A549 (cell line): ENCODE measurements around the gene ATXN1L. TPM values are rescaled to one million over a fixed set of nuclear protein-coding genes. Genes with fewer than 3 reads are reported as not detected.

ENCODE experiments used
- ATAC-seq, 2 experiments: fragments of 200-7000 bp in 1 of 2; fragments of >200 bp in 1 of 2; cut with Nextera tagmentation in 1 of 2; cut with Tn5 transposase in 1 of 2; 3 replicates each; pipeline versions ENCODE4 v1.8.0 to v1.9.1; 2018 to 2020; ENCODE audit warnings: mild to moderate bottlenecking in 1 of 2, moderate library complexity in 1 of 2
- CTCF ChIA-PET: fragments of 300-600 bp; sonication (Branson Sonifier 250); formaldehyde crosslinking; extraction: SDS; loops from one replicate; lab custom pipeline; 2021; ENCODE audit warnings: antibody characterized with exemption, inconsistent platforms; lab: Yijun Ruan, JAX
- POLR2A ChIA-PET: fragments of 350-600 bp; formaldehyde crosslinking; extraction: SDS; loops from one replicate; lab custom pipeline; 2021; ENCODE audit warnings: antibody characterized with exemption, inconsistent platforms; lab: Yijun Ruan, JAX
- DNase-seq, 2 experiments: peaks; one replicate each; pipeline versions ENCODE4 v3.0.0 to v3.0.0-alpha.2; 2011 to 2016; ENCODE audit warnings: low read depth in 1 of 2, low spot score in 1 of 2
- FAIRE-seq: peaks from 2 replicates; lab custom pipeline; 2011; peaks lifted over from hg19 to GRCh38; lab: Jason Lieb, UNC
- H3K27ac ChIP-seq, 2 experiments: fragments of >200 bp; sonication (Bioruptor Twin); formaldehyde crosslinking; 3 replicates each; pipeline ENCODE4 v1.5.1; 2016 to 2017
- H3K4me1 ChIP-seq: fragments of >200 bp; sonication (Bioruptor Twin); formaldehyde crosslinking; 3 replicates; pipeline ENCODE4 v1.6.1; 2016
- H3K4me2 ChIP-seq: fragments of >200 bp; sonication (Bioruptor Twin); formaldehyde crosslinking; 3 replicates; pipeline ENCODE4 v1.6.1; 2016
- H3K4me3 ChIP-seq: fragments of >200 bp; sonication (Bioruptor Twin); formaldehyde crosslinking; 3 replicates; pipeline ENCODE4 v1.5.1; 2016
- H3K9me3 ChIP-seq: fragments of >200 bp; sonication (Bioruptor Twin); formaldehyde crosslinking; 3 replicates; pipeline ENCODE4 v1.6.1; 2016
- BHLHE40 ChIP-seq: IDR thresholded peaks from 2 replicates; pipeline ENCODE4 v1.6.1; 2012; ENCODE audit warnings: low read depth, low read length, inconsistent platforms
- CBX8 ChIP-seq: fragments of 200-600 bp; sonication (generic); IDR thresholded peaks from 2 replicates; pipeline ENCODE4 v1.6.1; 2016
- CEBPB ChIP-seq, 2 experiments: fragments of >200 bp in 1 of 2; sonication (Bioruptor Twin) in 1 of 2; formaldehyde crosslinking in 1 of 2; IDR thresholded peaks; 2 replicates each; pipeline ENCODE4 v1.6.1; 2012 to 2016
- CHD2 ChIP-seq: fragments of 150-350 bp; IDR thresholded peaks from 2 replicates; pipeline ENCODE4 v1.6.1; 2014; ENCODE audit warnings: low read length; ENCODE audit not compliant: partially characterized antibody
- CHD4 ChIP-seq: fragments of 200-600 bp; sonication (generic); IDR thresholded peaks from 2 replicates; pipeline ENCODE4 v1.6.1; 2016; ENCODE audit warnings: antibody characterized with exemption, mild to moderate bottlenecking, borderline replicate concordance
- EHF ChIP-seq: fragments of 250-450 bp; sonication (Bioruptor Pico); IDR thresholded peaks from 2 replicates; pipeline ENCODE4 v1.5.0; 2020; ENCODE audit warnings: mild to moderate bottlenecking
- EP300 ChIP-seq, 2 experiments: fragments of >200 bp; sonication (Bioruptor Twin); formaldehyde crosslinking; IDR thresholded peaks; 2 replicates in 1 of 2; 3 replicates in 1 of 2; pipeline ENCODE4 v1.6.1; 2016 to 2017
- GATA3 ChIP-seq: IDR thresholded peaks from 2 replicates; pipeline ENCODE4 v1.6.1; 2012; ENCODE audit warnings: borderline replicate concordance
- HOXB13 ChIP-seq: fragments of 250-450 bp; sonication (Bioruptor Pico); IDR thresholded peaks from 2 replicates; pipeline ENCODE4 v1.5.0; 2020; ENCODE audit warnings: low read depth, mild to moderate bottlenecking, moderate library complexity
- HOXB5 ChIP-seq: fragments of 250-450 bp; sonication (Bioruptor Pico); IDR thresholded peaks from 2 replicates; pipeline ENCODE4 v1.5.0; 2020; ENCODE audit warnings: mild to moderate bottlenecking, moderate library complexity
- JUN ChIP-seq, 2 experiments: fragments of >200 bp; sonication (Bioruptor Twin); formaldehyde crosslinking; IDR thresholded peaks; 2 replicates in 1 of 2; 3 replicates in 1 of 2; pipeline ENCODE4 v1.6.1; 2016 to 2017
- JUNB ChIP-seq: fragments of >200 bp; sonication (Bioruptor Twin); formaldehyde crosslinking; IDR thresholded peaks from 2 replicates; pipeline ENCODE4 v1.6.1; 2016
- KDM1A ChIP-seq: fragments of 200-600 bp; sonication (generic); IDR thresholded peaks from 2 replicates; pipeline ENCODE4 v1.6.1; 2016; ENCODE audit warnings: low read depth, mild to moderate bottlenecking
- MAFK ChIP-seq: fragments of 450-650 bp; IDR thresholded peaks from 2 replicates; pipeline ENCODE4 v1.6.1; 2014; ENCODE audit not compliant: partially characterized antibody
- MYC ChIP-seq: IDR thresholded peaks from 2 replicates; pipeline ENCODE4 v1.6.1; 2012; ENCODE audit warnings: mild to moderate bottlenecking, inconsistent platforms, low read length, improper control_type of control experiment, borderline replicate concordance
- NFE2L2 ChIP-seq: fragments of 150-350 bp; conservative IDR thresholded peaks from 2 replicates; pipeline ENCODE4 v1.6.1; 2014; ENCODE audit warnings: low read length
- NPAS2 ChIP-seq: fragments of 250-450 bp; sonication (Bioruptor Pico); IDR thresholded peaks from 2 replicates; pipeline ENCODE4 v1.8.0; 2022; ENCODE audit warnings: mild to moderate bottlenecking, moderate library complexity, borderline replicate concordance
- PHF8 ChIP-seq: fragments of 200-600 bp; sonication (generic); IDR thresholded peaks from 2 replicates; pipeline ENCODE4 v1.6.1; 2016; ENCODE audit warnings: low read depth, mild to moderate bottlenecking, antibody characterized with exemption, moderate library complexity, borderline replicate concordance
- POLR2AphosphoS2 ChIP-seq: conservative IDR thresholded peaks from 2 replicates; pipeline ENCODE4 v1.6.1; 2012; ENCODE audit warnings: low read length, improper control_type of control experiment, inconsistent platforms
- RAD21 ChIP-seq, 2 experiments: fragments of >200 bp in 1 of 2; sonication (Bioruptor Twin) in 1 of 2; formaldehyde crosslinking in 1 of 2; IDR thresholded peaks in 1 of 2; conservative IDR thresholded peaks in 1 of 2; 2 replicates in 1 of 2; 3 replicates in 1 of 2; pipeline ENCODE4 v1.6.1; 2012 to 2018; ENCODE audit warnings: inconsistent platforms in 1 of 2
- RFX5 ChIP-seq: fragments of 450-650 bp; IDR thresholded peaks from 2 replicates; pipeline ENCODE4 v1.7.1; 2014; ENCODE audit warnings: antibody characterized with exemption, mild to moderate bottlenecking, moderate library complexity
- RNF2 ChIP-seq: fragments of 200-600 bp; sonication (generic); IDR thresholded peaks from 2 replicates; pipeline ENCODE4 v1.6.1; 2016; ENCODE audit warnings: low read depth, mild to moderate bottlenecking, antibody characterized with exemption, moderate library complexity, borderline replicate concordance
- SMC3 ChIP-seq: fragments of >200 bp; sonication (Bioruptor Twin); formaldehyde crosslinking; IDR thresholded peaks from 3 replicates; pipeline ENCODE4 v1.6.1; 2018; ENCODE audit warnings: inconsistent platforms
- TP53 ChIP-seq: fragments of 250-450 bp; sonication (Bioruptor Pico); IDR thresholded peaks from 2 replicates; pipeline ENCODE4 v1.5.0; 2021; ENCODE audit warnings: mild to moderate bottlenecking, moderate library complexity
- WGBS: methylation state at CpG from one replicate; pipeline ENCODE4 v1.1.6; 2017; ENCODE audit errors: missing lambda C conversion rate; 5-methylcytosine and 5-hydroxymethylcytosine counted together
- polyA plus RNA-seq, 4 experiments: library from polyadenylated mRNA; depleted of rRNA in 3 of 4; stranded (reverse); fragments of >200 nt; fragmentation: RNase III in 1 of 4; extraction: RNeasy Plus Mini Kit Qiagen cat#74134 plus additional on column Dnase treatment in 1 of 4; gene quantifications; 2 replicates in 3 of 4; 3 replicates in 1 of 4; pipeline ENCODE4 v1.2.3, GENCODE V29; 2011 to 2017
- TF ChIP-seq, protein P1 (sequence below): IDR thresholded peaks from 2 replicates; pipeline ENCODE4 v1.6.1; 2012
- TF ChIP-seq, protein P2 (sequence below): IDR thresholded peaks from 2 replicates; pipeline ENCODE4 v1.6.1; 2012
- TF ChIP-seq, protein P3 (sequence below): fragments of 150-350 bp; IDR thresholded peaks from 2 replicates; pipeline ENCODE4 v1.6.1; 2014; ENCODE audit warnings: low read depth, mild to moderate bottlenecking, low read length
- TF ChIP-seq, protein P4 (sequence below): fragments of 250-450 bp; sonication (Bioruptor Pico); IDR thresholded peaks from 2 replicates; pipeline ENCODE4 v1.5.0; 2020; ENCODE audit warnings: low read depth, mild to moderate bottlenecking, moderate library complexity

The ATXN1L gene
- polyA plus RNA-seq, 2 of the 4 experiments (the other 2 are of a cell fraction): 16.9 to 17.4 TPM

DNA sequence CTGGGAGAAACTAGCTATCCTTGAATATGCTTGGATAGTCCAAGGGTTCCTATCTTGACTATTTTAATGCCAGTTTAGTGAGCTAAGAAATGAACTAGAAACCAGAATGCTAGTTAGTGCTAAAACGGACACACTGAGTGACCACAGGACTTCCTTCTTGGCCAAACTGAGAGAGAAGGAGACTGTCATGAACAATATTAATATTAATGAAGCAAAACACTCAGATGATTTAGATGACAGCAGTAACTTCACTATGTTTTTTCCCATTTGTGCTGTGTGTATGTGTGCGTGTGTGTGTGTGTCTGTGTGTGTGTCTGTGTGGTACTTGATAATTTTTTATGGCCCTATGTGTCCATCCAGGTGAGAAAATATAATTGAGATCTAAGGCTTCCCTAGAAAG lies 2.2 kb upstream of the ATXN1L start:
- DNase-seq (no peak), ATAC-seq (no peak), FAIRE-seq (no peak)
- Histone ChIP-seq H3K9me3 (no peaks in the 10 kb centered on the region), H3K27ac (no peak overlapping the region), H3K4me2 (no peak overlapping the region), H3K4me3 (no peak overlapping the region)
- CTCF ChIA-PET: interaction anchor here (0.9 to 1.6 kb wide), 3 partner anchors 9 to 118 kb away, joined by 3 to 5 read pairs (median 3); no protein-coding TSS in a partner anchor
- no peak for TF ChIP-seq CHD4
- TF ChIP-seq, protein P1, sequence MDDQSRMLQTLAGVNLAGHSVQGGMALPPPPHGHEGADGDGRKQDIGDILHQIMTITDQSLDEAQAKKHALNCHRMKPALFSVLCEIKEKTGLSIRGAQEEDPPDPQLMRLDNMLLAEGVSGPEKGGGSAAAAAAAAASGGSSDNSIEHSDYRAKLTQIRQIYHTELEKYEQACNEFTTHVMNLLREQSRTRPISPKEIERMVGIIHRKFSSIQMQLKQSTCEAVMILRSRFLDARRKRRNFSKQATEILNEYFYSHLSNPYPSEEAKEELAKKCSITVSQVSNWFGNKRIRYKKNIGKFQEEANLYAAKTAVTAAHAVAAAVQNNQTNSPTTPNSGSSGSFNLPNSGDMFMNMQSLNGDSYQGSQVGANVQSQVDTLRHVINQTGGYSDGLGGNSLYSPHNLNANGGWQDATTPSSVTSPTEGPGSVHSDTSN: no peak
- no peak for TF ChIP-seq KDM1A
- TF ChIP-seq SMC3: no peak
- TF ChIP-seq HOXB13 (CRISPR knock-in tag): no peak
- TF ChIP-seq RAD21 (conservative IDR thresholded peaks at IDR 0.05 in 1 of 2, IDR thresholded peaks at IDR 0.05 in 1 of 2): no peak
- TF ChIP-seq EP300 (IDR thresholded peaks at IDR 0.05): no peak
- TF ChIP-seq JUN (IDR thresholded peaks at IDR 0.05): no peak
- TF ChIP-seq, all 56 proteins: peak for 0
- H3K4me1 ChIP-seq: peaks cover 7% of the 10 kb centered on the region
- WGBS: 74% methylated on average over 2 of the region's 2 CpGs
- POLR2A ChIA-PET: no interaction called here

DNA sequence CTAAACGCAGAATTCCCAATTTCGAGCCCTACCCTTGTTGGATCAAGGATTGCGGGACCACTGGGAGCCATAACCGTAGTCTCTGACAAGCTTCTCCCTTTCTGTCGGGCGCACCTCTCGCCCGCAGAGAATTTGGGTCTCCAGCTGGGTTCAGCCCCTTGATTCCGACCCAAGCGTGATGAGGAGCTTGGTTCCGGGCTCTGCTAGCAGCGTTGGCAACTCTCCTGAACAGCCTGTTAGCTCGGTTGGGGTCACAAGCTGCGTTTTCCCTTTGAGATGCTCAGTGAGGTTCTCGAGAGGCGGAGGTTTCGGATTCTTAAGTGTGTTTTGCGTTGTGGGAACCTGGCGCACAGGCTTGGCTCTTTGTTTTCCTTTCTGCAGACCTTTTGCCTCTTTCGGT lies 655 bp downstream of the ATXN1L start:
- WGBS: 6% methylated on average over 20 of the region's 20 CpGs
- H3K4me1 ChIP-seq: peaks cover 7% of the 10 kb centered on the region
- DNase-seq (no peak), FAIRE-seq (no peak)
- ChIA-PET POLR2A (interaction anchor here (1.0 kb wide), 1 partner anchor 48 kb away, joined by 4 read pairs; no protein-coding TSS in a partner anchor), CTCF (interaction anchor here (1.2 to 2.4 kb wide), 2 partner anchors 36 to 115 kb away, joined by 3 to 11 read pairs; no protein-coding TSS in a partner anchor)
- no peaks in the 10 kb centered on the region for H3K9me3 ChIP-seq
- TF ChIP-seq HOXB5 (CRISPR knock-in tag): no peak
- no peak for TF ChIP-seq TP53
- TF ChIP-seq, protein P2, sequence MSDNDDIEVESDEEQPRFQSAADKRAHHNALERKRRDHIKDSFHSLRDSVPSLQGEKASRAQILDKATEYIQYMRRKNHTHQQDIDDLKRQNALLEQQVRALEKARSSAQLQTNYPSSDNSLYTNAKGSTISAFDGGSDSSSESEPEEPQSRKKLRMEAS: no peak
- TF ChIP-seq NPAS2 (CRISPR knock-in tag): no peak
- TF ChIP-seq CEBPB (IDR thresholded peaks at IDR 0.05): no peak
- TF ChIP-seq, protein P3, sequence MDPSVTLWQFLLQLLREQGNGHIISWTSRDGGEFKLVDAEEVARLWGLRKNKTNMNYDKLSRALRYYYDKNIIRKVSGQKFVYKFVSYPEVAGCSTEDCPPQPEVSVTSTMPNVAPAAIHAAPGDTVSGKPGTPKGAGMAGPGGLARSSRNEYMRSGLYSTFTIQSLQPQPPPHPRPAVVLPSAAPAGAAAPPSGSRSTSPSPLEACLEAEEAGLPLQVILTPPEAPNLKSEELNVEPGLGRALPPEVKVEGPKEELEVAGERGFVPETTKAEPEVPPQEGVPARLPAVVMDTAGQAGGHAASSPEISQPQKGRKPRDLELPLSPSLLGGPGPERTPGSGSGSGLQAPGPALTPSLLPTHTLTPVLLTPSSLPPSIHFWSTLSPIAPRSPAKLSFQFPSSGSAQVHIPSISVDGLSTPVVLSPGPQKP: no peak
- no peak for TF ChIP-seq CHD2
- no peak for TF ChIP-seq RFX5
- TF ChIP-seq, all 56 proteins: peak for 0
- H3K4me2 ChIP-seq: peak overlapping the region; percentile 99
- ATAC-seq: peak in 1 of 2 experiments; percentile 11; a peak in 2 of 6 replicates
- H3K4me3 ChIP-seq: peak overlapping the region; percentile 99
- H3K27ac ChIP-seq: peak overlapping the region; percentile 96 to 99

DNA sequence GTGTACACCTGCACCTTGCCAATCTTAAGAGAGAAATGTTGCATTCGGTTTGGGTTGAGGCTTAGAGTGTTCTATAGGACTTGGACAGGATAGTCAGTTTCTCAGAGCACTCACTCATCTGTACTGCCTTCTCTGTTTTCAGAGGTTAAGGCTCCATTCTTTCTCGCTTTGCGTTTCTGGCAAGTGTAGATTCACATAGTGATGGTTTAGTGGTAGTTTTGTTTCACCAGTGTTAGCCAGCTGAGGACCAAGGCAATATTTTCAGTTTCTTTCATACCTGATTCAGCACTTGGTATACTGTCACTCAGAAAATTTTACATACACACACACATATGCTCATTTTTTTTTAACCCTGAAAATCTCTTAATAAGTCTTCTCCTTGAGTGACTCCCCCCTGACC lies 1.3 kb downstream of the ATXN1L start:
- H3K9me3 ChIP-seq: no peaks in the 10 kb centered on the region
- no peak overlapping the region for H3K27ac ChIP-seq
- CTCF ChIA-PET: interaction anchor here (1.2 to 2.4 kb wide), 2 partner anchors 35 to 114 kb away, joined by 3 to 11 read pairs; no protein-coding TSS in a partner anchor
- peak overlapping the region; percentile 99 for H3K4me2 ChIP-seq
- peak overlapping the region; percentile 99 for H3K4me3 ChIP-seq
- no peak for FAIRE-seq
- POLR2A ChIA-PET: interaction anchor here (1.0 kb wide), 1 partner anchor 47 kb away, joined by 4 read pairs; no protein-coding TSS in a partner anchor
- H3K4me1 ChIP-seq: peaks cover 7% of the 10 kb centered on the region
- ATAC-seq: no peak
- TF ChIP-seq CHD2 (no peak), JUNB (no peak), EHF (CRISPR knock-in tag) (no peak), TP53 (no peak), BHLHE40 (no peak), RNF2 (no peak), PHF8 (no peak), MYC (no peak), POLR2AphosphoS2 (no peak), GATA3 (no peak), RFX5 (no peak), CBX8 (no peak), NFE2L2 (no peak), MAFK (no peak), JUN (IDR thresholded peaks at IDR 0.05) (no peak)
- TF ChIP-seq, protein P4, sequence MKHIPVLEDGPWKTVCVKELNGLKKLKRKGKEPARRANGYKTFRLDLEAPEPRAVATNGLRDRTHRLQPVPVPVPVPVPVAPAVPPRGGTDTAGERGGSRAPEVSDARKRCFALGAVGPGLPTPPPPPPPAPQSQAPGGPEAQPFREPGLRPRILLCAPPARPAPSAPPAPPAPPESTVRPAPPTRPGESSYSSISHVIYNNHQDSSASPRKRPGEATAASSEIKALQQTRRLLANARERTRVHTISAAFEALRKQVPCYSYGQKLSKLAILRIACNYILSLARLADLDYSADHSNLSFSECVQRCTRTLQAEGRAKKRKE (CRISPR knock-in tag): no peak
- TF ChIP-seq, protein P2: no peak
- DNase-seq: no peak
- 64% methylated on average over 3 of the region's 3 CpGs for WGBS
